NCI-H748 treated with DMSO at 0.1 percent for 48 hours (cell line): ENCODE data around the gene DTD1.

Experiments
- DNase-seq: peaks from one replicate; lab custom pipeline; 2025; lab: John Stamatoyannopoulos, UW

Gene DTD1

DNA sequence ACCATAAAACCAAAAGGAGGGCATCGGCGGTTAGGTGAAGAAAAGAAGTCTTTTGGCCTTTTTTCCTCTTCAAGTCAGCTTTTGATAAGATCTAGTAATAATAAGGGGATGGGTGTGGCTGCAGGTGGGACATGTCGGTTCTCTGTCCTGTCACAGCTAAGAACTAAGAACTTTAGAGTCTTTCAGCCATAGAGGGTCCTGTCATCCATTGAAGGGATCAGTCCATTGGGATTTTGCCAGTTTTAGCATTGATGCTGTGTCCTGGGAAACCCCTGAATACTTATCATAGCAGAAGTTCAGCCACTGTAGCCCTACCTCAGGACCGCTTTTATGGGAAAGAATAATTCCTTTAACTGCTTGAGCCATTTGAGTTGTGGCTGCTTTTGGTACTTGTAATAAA lies 207.5 kb downstream of the DTD1 start:
- no peak for DNase-seq

DNA sequence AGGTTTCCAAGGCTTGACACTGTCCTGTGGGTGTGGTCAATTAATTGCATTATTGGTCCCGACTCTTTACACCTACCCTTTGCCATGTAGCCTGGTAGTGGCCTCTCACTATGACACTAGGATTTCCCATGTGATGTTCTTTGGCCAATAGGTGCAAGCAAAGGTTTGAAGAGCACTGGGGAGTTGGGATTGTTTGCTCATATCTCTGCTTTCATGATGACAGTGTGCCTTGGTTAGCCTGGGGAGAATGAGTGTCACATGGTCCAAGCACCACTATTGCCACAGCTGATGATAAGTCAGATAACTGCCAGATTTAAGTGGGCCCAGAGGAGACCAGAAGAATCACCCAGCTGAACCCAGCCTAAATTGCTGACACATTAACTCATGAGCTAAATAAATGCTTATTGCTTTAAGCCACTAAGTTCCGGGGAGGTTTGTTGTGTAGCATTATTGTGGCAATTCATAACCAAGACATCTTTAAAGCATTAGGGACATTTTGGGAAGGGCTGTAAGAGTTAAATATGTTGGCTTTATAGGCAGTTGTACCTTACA lies 208.5 kb downstream of the DTD1 start:
- DNase-seq = no peak

DNA sequence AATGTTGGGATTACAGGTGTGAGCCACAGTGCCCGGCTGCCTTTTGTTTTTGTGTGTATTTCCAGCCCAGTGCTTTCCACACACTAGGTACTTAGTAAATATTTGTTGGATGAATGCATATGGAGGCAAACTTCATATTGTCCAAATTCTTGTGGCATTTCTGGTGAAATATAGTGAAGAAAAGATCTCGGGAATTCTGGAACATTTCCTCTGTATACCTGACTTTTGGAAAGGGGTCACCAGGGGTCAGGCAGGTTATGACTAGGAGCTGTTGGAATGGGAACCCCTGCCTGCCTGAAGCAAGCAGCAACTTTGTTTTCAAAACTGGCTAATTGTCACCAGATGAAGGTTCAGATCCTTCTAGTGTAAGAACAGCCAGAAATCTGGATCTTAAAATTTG lies 213.7 kb downstream of the DTD1 start:
- no peak for DNase-seq

DNA sequence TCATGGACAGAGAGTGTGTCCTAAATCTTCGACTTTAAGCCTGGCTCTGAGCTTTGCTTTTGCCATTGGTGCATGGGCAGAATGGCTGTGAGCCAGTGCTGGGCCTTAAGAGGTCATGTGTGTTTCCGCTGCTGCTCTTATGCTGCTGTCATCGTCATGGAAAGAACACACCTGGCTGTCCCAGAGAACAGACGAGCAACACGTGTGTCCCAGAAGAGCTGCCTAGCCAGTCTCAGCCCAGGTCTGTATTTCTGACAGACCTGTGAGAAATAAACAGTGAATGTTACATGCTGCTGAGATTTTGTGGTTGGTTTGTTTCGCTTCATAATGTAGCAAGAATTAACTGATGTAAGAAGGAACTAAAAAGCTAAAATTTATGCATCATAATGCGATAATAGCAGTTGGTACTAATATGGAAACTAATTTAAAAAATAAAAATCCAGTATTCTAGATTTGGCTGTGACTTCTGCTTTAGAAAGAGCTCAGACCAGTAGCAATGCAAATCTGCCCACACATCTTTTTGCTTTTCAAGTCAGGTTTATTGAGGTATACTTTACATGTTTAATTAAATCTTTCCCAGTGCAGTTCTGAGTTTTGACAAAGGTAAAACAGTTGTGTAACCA lies 214.3 kb downstream of the DTD1 start:
- DNase-seq = no peak

DNA sequence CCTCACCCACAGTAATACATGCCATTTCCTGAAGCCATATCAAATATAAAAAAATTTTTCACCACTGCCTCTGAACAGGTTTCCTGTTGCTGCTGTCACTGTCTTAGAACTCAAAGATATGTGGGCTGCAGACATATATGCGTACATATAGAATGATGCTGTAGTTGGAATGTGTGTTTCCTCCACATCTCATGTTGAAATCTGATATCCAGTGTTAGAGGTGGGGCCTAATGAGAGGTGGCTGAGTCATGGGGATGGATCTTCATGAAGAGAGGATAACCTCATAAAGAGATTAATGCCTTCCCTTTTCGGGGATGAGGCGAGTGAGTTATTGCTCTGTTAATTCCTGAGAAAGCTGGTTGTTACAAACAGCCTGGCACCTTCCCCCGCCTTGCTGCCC lies 218.0 kb downstream of the DTD1 start:
- DNase-seq = no peak

DNA sequence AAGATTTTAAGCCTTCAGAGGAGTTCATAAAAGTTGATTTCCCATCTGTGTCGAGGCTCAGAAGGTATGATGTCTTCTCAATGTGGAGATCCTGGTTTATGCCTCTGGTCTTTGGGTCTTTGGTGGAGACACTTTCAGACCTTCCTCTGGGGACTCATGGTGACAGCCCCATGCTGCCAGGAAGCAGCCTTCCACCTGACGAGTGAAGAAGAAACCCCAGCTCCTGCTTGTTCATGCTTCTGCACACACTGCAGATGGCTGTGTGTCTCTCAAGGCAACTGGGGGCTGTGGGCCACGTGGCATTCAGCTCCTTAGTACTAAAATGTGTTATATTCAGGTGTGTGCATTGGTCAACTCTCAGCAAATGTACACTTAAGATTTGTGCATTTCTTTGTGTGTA lies 220.9 kb downstream of the DTD1 start:
- no peak for DNase-seq

DNA sequence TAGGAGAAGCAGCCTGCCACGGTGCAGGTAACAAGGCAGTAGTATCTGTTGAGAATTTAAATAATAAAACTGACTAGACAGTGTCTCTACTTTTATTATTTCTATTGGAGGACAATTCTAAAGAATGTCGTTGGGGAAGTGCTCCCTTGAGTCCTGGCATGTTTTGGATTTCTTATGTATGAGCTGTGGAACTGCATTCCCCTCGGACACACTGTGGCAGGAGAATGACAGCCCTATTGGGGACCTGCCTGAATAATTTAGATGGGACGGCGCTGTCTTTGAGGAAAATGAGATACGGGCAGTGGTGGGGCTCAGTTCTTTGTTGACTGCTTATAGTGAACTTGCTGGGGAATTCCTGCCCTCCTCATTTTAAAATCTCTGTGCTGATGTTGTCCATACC lies 223.3 kb downstream of the DTD1 start:
- DNase-seq = no peak

DNA sequence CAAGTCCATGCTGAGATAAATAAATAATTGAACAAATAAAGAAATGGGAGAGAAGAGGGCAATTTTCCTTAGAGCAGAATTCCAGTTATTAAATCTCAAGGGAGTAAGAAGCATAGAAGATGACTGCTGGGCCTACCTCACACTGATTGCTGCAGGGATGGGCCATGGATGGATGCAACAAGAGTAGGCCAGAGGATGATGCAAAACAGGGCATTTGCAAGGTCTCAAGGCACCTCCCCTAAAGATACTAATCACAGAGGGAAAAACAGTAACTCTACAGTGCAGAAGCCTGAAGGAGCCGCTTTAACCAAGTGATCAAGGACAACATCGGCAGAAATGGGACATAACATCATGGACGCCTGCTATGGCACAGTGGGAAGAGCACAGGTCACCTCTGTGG lies 224.1 kb downstream of the DTD1 start:
- DNase-seq = no peak

DNA sequence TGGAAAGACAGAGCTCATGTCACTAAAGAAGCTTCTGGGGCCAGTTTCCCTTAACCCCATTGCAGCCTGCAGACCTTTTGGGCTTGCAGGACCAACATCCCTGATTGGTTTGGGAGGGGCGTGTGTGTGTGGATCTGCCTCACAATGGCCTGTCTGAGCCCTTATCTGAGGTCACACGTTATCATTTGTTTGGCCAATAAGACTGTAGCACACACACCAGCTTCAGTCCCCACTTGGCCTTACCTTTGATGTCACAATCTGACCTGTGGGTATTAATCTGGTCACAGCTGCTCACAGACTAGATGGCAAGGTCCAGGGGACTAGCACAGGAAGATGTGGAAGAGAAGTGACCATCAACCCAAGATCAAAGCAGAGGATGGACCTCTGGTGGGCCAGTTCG lies 225.6 kb downstream of the DTD1 start, which contains the start of gene SCP2D1:
SCP2D1 (plus strand) TSS at position 301 of the 400 bp plus-strand sequence; CDS start at position 334, 33 bp downstream.
- no peak for DNase-seq

DNA sequence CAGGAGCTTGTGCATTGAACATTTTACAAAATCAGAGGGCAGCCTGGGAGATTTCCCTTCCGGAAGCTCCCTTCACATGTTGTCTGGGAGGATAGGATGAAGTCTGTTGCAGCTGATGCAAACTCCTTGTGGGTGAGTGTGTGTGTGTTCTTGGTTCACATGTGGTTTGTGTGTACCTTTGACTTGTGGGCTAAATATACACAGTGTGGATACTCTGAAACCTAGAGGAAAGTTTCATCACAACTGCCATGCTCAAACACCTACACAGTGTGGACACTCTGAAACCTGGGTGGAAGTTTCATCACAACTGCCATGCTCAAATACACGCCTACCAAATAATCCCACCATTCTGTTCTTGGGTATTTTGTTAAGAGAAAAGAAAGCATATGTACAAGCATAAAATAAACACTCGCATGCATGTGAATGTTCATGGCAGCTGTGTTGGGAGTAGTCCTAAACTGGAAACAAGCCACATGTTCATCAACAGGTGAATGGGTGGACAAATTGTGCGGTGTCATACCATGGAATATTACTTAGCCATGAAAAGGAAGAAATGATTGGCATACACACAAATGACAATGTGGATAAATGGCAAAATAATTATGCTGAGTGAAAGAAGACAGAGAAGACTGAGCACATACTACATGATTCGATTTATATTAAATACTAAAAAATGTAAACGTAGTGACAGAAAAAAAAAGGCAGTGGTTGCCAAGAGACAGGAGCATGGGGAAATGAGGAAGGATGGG lies 227.5 kb downstream of the DTD1 start:
- no peak for DNase-seq
